Amygdala (tissue), 56 donors: Measurements from ENCODE around the gene ACTL10.
"Not testable (repeated sequence)": the region's sequence is repeated elsewhere in the genome, so short reads cannot be mapped to it uniquely, and the experiment has no call there.

Source experiments
- DNase-seq, 56 donors: peaks; one replicate each; lab custom pipeline; 2025; lab: John Stamatoyannopoulos, UW

Gene ACTL10

DNA sequence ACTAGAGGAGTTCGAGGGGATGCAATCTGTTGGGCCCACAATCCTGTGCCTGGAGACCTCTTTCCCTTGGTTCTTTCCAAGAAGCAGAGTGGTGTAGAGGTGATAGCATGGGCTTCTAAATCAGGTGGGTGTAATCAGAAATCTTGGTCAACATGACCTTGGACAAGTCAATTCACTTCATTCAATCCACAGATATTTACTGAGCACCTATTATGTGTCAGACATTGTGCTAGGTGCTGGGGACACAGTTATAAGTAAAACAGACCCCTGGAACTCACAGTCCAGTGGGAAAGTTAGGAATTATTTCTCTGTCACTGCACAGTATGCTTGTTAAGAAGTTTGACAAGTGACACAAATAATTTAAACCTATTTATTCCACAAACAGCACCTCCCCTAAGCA, 22.8 kb downstream of the ACTL10 start:
- no peak for DNase-seq

GRCh38 chr20:33689973-33690372, 23.2 kb downstream of the ACTL10 start:
- DNase-seq, result peak in 23 of 56 donors; percentile 14 to 68 (median 38)

- peak in 2 of 56 donors; percentile 44 to 61 for DNase-seq
Observed at GRCh38 chr20:33693289-33693688, 26.5 kb downstream of the ACTL10 start.

- peak in 53 of 56 donors; percentile 18 to 90 (median 72) for DNase-seq
Observed at GRCh38 chr20:33693741-33694638, 27.2 kb downstream of the ACTL10 start.

GRCh38 chr20:33694639-33695012, 27.9 kb downstream of the ACTL10 start:
- DNase-seq, result peak in 10 of 56 donors; percentile 36 to 69 (median 49)

GRCh38 chr20:33696448-33696847, 29.7 kb downstream of the ACTL10 start:
- no peak for DNase-seq

DNA sequence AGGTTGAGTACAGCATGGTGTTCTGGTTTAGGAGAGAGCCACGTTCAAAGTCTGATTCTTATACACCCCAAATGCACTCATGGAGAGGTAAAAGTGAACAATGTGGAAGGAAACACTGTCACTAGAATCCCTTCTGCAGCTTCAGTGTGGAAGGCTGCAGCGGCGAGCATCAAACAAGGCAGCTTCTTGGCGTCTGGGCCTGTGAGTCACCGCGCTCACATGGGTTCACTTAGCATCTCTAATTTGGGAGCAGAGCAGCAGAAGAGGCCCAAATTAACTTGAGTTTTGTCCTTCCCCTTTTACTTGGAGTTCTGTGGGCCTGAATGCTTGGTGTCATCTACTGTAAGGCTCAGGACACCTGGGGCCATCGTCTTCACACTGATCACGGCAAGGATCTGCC, 30.4 kb downstream of the ACTL10 start:
- DNase-seq, result peak in 36 of 56 donors; percentile 9 to 76 (median 46)

GRCh38 chr20:33698966-33699365, 32.2 kb downstream of the ACTL10 start:
- not testable (repeated sequence) for DNase-seq

GRCh38 chr20:33700696-33701441, 34.1 kb downstream of the ACTL10 start:
- DNase-seq, result not testable (repeated sequence)

GRCh38 chr20:33701629-33702450, 35.1 kb downstream of the ACTL10 start:
- DNase-seq, result no peak

DNA sequence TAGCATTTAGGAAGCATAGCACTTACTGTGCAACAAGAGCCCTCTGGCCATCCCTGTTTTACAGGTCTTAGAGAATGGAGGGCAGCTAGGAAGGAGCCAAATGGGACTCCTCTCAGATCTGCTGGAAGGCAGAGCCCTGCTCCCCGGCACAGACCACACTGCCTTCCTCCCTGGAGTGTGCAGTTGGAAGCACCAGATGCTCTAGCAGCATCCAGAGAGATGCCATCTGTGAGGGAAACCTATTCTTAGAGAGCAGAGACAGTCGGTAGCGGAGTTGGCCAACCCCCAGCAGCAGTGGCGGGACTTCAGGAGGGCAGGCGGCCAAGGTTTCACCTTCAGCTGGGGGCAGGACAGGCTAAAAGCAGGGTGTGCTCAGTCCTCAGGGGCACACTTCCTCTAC, 36.1 kb downstream of the ACTL10 start:
- peak in 21 of 56 donors; percentile 9 to 47 (median 24) for DNase-seq

DNA sequence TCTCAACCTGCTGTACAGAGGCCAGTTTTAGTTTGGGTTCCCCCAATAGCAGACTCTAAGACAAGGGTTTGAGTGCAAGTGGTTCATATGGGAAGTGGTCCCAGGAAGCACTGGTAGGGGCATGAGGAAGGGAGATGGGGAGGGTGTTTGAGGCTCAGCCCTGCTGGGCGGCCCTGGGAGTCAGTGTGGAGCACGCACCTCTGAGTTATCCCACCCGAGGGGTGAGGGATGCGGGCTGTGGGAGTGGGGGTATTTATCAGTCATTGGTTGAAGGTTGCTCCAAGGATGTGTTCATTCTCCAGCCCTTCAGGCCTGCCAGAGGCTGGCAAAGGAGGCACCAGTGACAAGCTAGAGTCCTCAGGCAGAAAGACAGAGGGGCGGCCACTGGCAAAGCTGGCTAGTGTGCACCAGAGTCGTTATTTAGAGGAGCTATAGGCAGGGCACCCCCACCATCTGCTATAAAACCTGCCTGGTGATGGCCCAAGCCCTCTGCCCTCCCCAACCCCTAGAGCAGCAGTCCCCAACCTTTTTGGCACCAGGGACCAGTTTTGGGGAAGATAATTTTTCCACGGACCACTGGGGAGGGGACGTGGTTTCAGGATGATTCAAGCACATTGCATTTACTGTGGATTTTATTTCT, 36.9 kb downstream of the ACTL10 start:
- no peak for DNase-seq

DNA sequence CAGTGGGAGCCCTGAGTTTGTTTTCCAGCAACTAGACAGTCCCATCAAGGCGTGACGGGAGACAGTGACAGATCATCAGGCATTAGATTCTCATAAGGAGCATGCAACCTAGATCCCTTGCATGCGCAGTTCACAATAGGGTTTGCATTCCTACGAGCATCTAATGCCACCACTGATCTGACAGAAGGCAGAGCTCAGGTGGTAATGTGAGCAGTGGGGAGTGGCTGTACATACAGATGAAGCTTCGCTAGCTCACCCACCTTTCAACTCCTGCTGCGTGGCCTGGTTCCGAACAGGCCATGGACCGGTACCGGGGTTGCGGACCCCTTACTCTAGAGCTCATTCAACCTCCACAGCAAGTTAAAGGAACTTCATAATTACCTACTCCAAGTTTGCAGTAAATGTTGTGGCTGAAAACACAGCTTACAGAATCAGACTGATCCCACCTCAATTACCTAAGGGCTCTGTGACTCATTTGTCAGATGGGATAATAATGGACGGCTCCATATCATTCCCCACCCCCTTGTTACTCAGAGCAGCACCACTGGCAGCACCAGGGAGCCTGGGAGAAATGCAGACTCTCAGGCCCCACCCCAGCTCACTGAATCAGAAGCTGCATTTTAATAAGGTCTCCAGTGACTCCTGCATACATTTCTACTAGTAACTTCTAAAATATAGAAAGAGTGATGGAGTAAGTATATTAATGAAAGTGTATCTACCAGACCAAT, 37.6 kb downstream of the ACTL10 start:
- DNase-seq, result no peak

GRCh38 chr20:33707668-33708067, 40.9 kb downstream of the ACTL10 start:
- no peak for DNase-seq

GRCh38 chr20:33709398-33709797, 42.7 kb downstream of the ACTL10 start:
- no peak for DNase-seq

DNA sequence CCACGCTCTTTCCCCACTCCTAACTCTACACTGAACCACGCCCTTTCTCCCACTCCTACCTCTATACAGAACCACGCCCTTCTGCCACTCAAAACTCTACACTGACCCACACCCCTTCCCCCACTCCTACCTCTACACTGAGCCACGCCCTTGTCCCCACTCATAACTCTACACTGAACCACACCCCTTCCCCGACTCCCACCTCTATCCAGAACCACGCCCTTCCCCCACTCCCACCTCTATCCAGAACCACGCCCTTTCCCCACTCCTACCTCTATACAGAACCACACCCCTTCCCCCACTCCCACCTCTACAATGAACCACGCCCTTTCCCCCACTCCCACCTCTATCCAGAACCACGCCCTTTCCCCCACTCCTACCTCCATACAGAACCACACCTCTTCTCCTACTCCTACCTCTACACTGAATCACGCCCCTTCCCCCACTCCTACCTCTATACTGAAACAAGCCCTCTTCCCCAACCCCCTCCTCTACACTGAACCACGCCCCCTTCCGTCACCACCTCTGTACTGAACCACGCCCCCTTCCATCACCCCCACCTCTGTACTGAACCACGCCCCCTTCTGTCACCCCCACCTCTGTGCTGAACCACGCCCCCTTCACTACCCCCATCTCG, 43.3 kb downstream of the ACTL10 start:
- no peak for DNase-seq

GRCh38 chr20:33710681-33711445, 44.1 kb downstream of the ACTL10 start:
- no peak for DNase-seq

DNA sequence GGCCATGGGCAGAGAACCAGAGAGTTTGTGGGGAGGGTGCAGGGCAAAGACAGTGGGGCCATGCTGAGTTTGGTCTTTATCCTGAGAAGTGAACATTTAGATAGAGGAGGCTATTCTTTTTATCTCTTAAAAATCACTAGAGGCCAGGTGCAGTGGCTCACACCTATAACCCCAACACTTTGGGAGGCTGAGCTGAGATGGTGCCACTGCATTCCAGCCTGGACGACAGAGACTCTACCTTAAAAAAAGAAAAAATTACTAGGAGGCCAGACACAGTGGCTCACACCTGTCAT, 44.6 kb downstream of the ACTL10 start:
- no peak for DNase-seq
